Esophagus squamous epithelium (tissue), 4 donors: ENCODE measurements around the gene RSPO1.

Experiments used
- CTCF ChIP-seq, 6 experiments: fragments of 450-650 bp in 4 of 6; fragments of 200-600 bp in 2 of 6; sonication (generic) in 2 of 6; IDR thresholded peaks; one replicate each; pipeline ENCODE4 v1.5.1; 2016 to 2019; ENCODE audit warnings: antibody characterized with exemption in 6 of 6, mild to moderate bottlenecking in 4 of 6, moderate library complexity in 4 of 6
- POLR2A ChIP-seq, 4 donors: fragments of 450-650 bp; IDR thresholded peaks; one replicate each; pipeline ENCODE4 v1.6.1; 2017; ENCODE audit warnings: antibody characterized with exemption in 4 of 4, mild to moderate bottlenecking in 4 of 4, moderate library complexity in 3 of 4

- TF ChIP-seq CTCF (IDR thresholded peaks at IDR 0.05): no peak
- no peak for TF ChIP-seq POLR2A (IDR thresholded peaks at IDR 0.05)
Measured at GRCh38 chr1:37672136-37672870, 37.6 kb upstream of the RSPO1 start.
